Adrenal gland (tissue), 19 donors: ENCODE results near the gene GPX5. TPM values are rescaled to one million over a fixed set of nuclear protein-coding genes. Genes with fewer than 3 reads are reported as not detected.

Source experiments
- DNase-seq, 7 donors: peaks; one replicate each; pipeline ENCODE4 v3.0.0-alpha.2; 2019 to 2020
- H3K27ac ChIP-seq, 5 donors: fragments of 200-600 bp; sonication (generic) in 4 of 5; 1 replicate in 3 of 5; 2 replicates in 2 of 5; pipeline versions ENCODE4 v1.5.1 to v1.8.0; 2016 to 2020; ENCODE audit warnings: mild to moderate bottlenecking in 1 of 5
- H3K27me3 ChIP-seq: fragments of 200-600 bp; 2 replicates; pipeline ENCODE4 v1.8.0; 2021
- H3K36me3 ChIP-seq, 2 donors: fragments of 200-600 bp; replicated peaks in 1 of 2; 1 replicate in 1 of 2; 2 replicates in 1 of 2; pipeline versions ENCODE4 v1.5.1 to v1.8.0; 2018 to 2022
- H3K4me1 ChIP-seq, 2 donors: fragments of 200-600 bp; replicated peaks in 1 of 2; 1 replicate in 1 of 2; 2 replicates in 1 of 2; pipeline versions ENCODE4 v1.5.1 to v1.8.0; 2018 to 2021
- H3K4me3 ChIP-seq, 4 donors: fragments of 200-600 bp; sonication (generic) in 3 of 4; one replicate each; pipeline ENCODE4 v1.5.1; 2016 to 2018
- H3K9me3 ChIP-seq, 3 donors: fragments of 200-600 bp; sonication (generic) in 1 of 3; replicated peaks in 1 of 3; 1 replicate in 2 of 3; 2 replicates in 1 of 3; pipeline versions ENCODE4 v1.5.1 to v1.8.0; 2016 to 2021
- POLR2A ChIP-seq, 2 donors: fragments of 450-650 bp; IDR thresholded peaks; one replicate each; pipeline ENCODE4 v1.6.1; 2017; ENCODE audit warnings: antibody characterized with exemption in 2 of 2, mild to moderate bottlenecking in 2 of 2, moderate library complexity in 1 of 2
- WGBS, 4 donors: extraction: QIAGEN DNeasy Blood & Tissue Kit in 2 of 4; methylation state at CpG; one replicate each; pipeline versions ENCODE4 v1.1.5 to v1.1.7; 2013 to 2017; 5-methylcytosine and 5-hydroxymethylcytosine counted together
- intact Hi-C, 2 donors: fragments of 100-400 bp; cut with DNase I; formaldehyde crosslinking; loops; one replicate each; pipeline versions ENCODE4 v1.14.1 to v1.15.0; 2022 to 2023
- long read RNA-seq, 10 donors: library from polyadenylated mRNA in 3 of 10; unstranded in 2 of 10; stranded (forward) in 1 of 10; transcript quantifications; one replicate each; pipeline ENCODE4 v2.0.0 and lab custom pipeline, GENCODE V29; 2021 to 2026
- polyA plus RNA-seq, 3 donors: library from polyadenylated mRNA; stranded (reverse); fragments of 200-250 nt in 2 of 3; fragments of 350-450 nt in 1 of 3; fragmentation: Illumina TruSeq in 1 of 3; extraction: RNeasy Lipid Tissue Mini Kit (QIAGEN cat#74804) in 1 of 3; gene quantifications; one replicate each; pipeline ENCODE4 v1.2.3, GENCODE V29; 2013 to 2014
- total RNA-seq, 9 donors: library from RNA; depleted of rRNA in 4 of 9; stranded (reverse); fragments of >200 nt in 4 of 9; fragments of 120-200 nt in 1 of 9; fragmentation: NEBNext Ultra II Directional in 1 of 9; extraction: Animal tissue kit (Norgen Biotek cat#: 25700) in 1 of 9; gene quantifications; one replicate each; pipeline versions ENCODE4 v1.1.0 to v1.2.4, GENCODE V29; 2013 to 2023
- TF ChIP-seq, protein P1 (sequence below), 6 experiments: fragments of 450-650 bp in 4 of 6; fragments of 200-600 bp in 2 of 6; sonication (generic) in 1 of 6; IDR thresholded peaks; 1 replicate in 5 of 6; 2 replicates in 1 of 6; pipeline versions ENCODE4 v1.5.1 to v1.8.0; 2016 to 2021; ENCODE audit warnings: antibody characterized with exemption in 6 of 6, mild to moderate bottlenecking in 2 of 6, moderate library complexity in 1 of 6
- donor health status: healthy with polysubstance abuse.
- donor health status: Bipolar disorder and iron deficiency.
- donor health status: DM: yes; HTN: yes; CAD: no.
- donor health status: DM: no; HTN: no; CAD: no.
- donor health status: DM: no; HTN: no; CAD: no.
- donor health status: DM: yes; HTN: yes; CAD: no.

The GPX5 gene, protein sequence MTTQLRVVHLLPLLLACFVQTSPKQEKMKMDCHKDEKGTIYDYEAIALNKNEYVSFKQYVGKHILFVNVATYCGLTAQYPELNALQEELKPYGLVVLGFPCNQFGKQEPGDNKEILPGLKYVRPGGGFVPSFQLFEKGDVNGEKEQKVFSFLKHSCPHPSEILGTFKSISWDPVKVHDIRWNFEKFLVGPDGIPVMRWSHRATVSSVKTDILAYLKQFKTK
- not detected for total RNA-seq
- polyA plus RNA-seq: not detected
- long read RNA-seq, donor 1: 0 reads
- long read RNA-seq, donor 2: 0 reads
- long read RNA-seq, donor 3: 0 reads
- long read RNA-seq, donor 4: 0 reads
- long read RNA-seq, donor 5: 0 reads
- long read RNA-seq, donor 6: 0 reads
- long read RNA-seq, donor 7: 0 reads
- long read RNA-seq, donor 8: 0 reads
- long read RNA-seq, donor 9: 0 reads
- long read RNA-seq, donor 10: 0 reads

DNA sequence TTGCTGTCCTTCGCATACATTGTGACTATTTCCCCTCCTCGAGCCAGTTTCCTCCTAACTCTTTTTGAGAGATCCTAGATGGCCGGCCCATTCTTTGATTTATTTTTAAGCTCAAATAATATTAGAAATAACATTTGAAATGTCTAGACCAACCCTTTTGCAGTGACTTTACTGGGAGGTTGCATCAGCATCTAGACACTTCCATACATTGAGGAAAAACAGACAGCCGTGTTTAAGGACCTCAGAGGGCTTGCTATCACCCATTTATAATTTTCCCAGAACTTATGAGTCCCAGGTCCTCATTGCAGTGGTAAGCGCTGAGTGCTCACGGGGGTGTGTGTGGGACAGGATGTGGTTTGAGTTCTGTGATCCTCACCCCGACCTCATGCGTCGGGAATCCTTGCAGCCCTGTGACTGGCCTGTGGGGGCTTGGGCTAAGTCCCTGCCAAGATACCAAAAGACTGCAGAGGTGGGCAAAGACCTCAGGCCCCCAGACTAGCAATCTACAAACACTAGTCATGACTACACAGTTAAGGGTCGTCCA is at the start of gene GPX5:
Gene GPX5, plus strand, starts transcription at position 386 of the 544 bp plus-strand sequence. Its CDS starts 133 bp downstream, at position 519.
- Histone ChIP-seq H3K27ac (no peak within 1 kb of the TSS), H3K27me3 (peaks cover 9% of the 10 kb centered on the region), H3K4me3 (no peak within 1 kb of the TSS), H3K4me1 (no peaks in the 10 kb centered on the region), H3K9me3 (no peaks in the 10 kb centered on the region), H3K36me3 (no peaks in the 10 kb centered on the region)
- intact Hi-C loops: no loop called here
- 49 to 68% (median 63%) methylated on average over 9 to 10 of the region's 10 CpGs for WGBS, 4 donors
- DNase-seq: no peak
- TF ChIP-seq, protein P1, sequence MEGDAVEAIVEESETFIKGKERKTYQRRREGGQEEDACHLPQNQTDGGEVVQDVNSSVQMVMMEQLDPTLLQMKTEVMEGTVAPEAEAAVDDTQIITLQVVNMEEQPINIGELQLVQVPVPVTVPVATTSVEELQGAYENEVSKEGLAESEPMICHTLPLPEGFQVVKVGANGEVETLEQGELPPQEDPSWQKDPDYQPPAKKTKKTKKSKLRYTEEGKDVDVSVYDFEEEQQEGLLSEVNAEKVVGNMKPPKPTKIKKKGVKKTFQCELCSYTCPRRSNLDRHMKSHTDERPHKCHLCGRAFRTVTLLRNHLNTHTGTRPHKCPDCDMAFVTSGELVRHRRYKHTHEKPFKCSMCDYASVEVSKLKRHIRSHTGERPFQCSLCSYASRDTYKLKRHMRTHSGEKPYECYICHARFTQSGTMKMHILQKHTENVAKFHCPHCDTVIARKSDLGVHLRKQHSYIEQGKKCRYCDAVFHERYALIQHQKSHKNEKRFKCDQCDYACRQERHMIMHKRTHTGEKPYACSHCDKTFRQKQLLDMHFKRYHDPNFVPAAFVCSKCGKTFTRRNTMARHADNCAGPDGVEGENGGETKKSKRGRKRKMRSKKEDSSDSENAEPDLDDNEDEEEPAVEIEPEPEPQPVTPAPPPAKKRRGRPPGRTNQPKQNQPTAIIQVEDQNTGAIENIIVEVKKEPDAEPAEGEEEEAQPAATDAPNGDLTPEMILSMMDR (IDR thresholded peaks at IDR 0.05): no peak
- TF ChIP-seq POLR2A (IDR thresholded peaks at IDR 0.05): no peak

DNA sequence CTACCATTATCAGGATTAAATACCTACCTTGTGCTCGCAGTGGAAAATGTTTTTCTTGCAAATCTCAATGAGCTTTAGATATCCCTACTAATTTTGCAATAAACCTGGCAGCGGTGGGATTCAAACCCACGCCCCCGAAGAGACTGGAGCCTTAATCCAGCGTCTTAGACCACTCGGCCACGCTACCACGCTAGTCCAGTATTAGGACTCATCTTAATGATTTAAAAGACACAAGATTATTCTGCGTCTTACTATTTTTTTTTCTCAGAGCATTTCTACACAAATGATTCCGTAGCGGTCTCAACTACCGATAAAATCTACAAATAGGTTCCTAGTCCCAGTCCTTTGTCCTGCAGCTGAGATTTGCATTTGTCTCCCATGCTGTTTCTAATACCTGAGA is 47.2 kb upstream of the GPX5 start:
- Histone ChIP-seq H3K36me3 (no peaks in the 10 kb centered on the region), H3K27me3 (peaks cover 26% of the 10 kb centered on the region), H3K27ac (no peak overlapping the region), H3K4me1 (no peaks in the 10 kb centered on the region), H3K9me3 (no peaks in the 10 kb centered on the region), H3K4me3 (no peak overlapping the region)
- WGBS, 4 donors: 47 to 78% (median 60%) methylated on average over 12 of the region's 12 CpGs
- TF ChIP-seq, protein P1 (IDR thresholded peaks at IDR 0.05): no peak
- no peak for TF ChIP-seq POLR2A (IDR thresholded peaks at IDR 0.05)
- no peak for DNase-seq
- intact Hi-C loops: no loop called here

DNA sequence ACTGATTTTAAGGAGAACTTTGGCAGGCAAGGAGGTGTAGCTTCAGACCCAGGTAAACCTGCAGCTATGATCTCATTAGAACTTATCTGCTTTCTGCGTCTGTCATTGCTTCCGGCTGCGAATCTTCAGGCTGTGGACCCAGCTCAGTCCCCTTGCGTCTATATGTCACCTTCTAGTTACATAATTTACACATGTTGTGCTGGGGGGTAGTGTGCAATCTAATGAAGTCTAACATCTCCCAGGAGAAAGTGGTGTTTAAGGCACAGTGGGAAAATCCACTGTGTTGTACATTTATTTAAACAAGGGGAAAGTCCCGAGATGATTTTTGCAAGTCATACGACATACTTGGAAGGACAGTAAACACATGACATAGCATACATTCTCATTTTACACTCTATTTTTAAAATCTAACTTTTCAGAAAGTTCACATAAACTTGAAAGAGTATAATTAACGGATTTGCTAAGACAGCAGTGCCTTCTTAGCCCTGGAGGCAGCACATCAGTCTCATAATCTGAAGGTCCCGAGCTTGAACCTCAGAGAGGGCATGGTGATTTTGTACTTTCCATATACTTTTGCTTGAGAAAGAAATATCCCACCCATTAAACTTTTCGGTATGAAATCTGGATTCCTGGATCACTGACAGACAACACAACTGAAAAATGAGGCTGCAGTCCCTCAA is 45.3 kb upstream of the GPX5 start:
- H3K27ac ChIP-seq: no peak overlapping the region
- peaks cover 26% of the 10 kb centered on the region for H3K27me3 ChIP-seq
- TF ChIP-seq POLR2A (IDR thresholded peaks at IDR 0.05): no peak
- TF ChIP-seq, protein P1 (IDR thresholded peaks at IDR 0.05): no peak
- H3K4me1 ChIP-seq: no peaks in the 10 kb centered on the region
- DNase-seq: no peak
- intact Hi-C loops: no loop called here
- WGBS, 4 donors: 67 to 73% (median 70%) methylated on average over 9 of the region's 9 CpGs
- H3K4me3 ChIP-seq: no peak overlapping the region
- H3K36me3 ChIP-seq: no peaks in the 10 kb centered on the region
- H3K9me3 ChIP-seq: no peaks in the 10 kb centered on the region

DNA sequence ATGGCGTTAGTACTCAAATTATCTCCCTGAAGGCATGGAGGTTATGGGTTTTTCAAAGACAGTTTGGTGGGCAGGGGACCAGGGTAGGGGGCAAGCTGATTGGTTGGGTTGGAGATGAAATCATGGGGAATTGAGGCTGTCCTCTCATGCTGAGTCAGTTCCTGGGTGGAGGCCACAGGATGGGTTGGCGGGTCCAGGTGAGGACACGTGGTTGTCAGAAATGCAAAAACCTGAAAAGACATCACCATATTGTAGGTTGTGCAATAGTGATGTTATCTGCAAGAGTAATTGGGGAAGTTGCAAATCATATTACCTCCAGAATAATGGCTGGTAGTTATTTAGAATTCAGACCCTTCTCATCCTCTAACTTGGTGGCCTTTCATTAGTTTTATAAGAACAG is 40.2 kb upstream of the GPX5 start:
- no peak overlapping the region for H3K27ac ChIP-seq
- DNase-seq: no peak
- no peak overlapping the region for H3K4me3 ChIP-seq
- no peaks in the 10 kb centered on the region for H3K4me1 ChIP-seq
- no peak for TF ChIP-seq POLR2A (IDR thresholded peaks at IDR 0.05)
- TF ChIP-seq, protein P1 (IDR thresholded peaks at IDR 0.05): no peak
- no peaks in the 10 kb centered on the region for H3K9me3 ChIP-seq
- H3K36me3 ChIP-seq: no peaks in the 10 kb centered on the region
- intact Hi-C loops: no loop called here
- WGBS, 4 donors: 89 to 96% (median 92%) methylated on average over 3 of the region's 3 CpGs
- H3K27me3 ChIP-seq: peaks cover 11% of the 10 kb centered on the region
